Smooth muscle cell (in vitro differentiated cells): ENCODE measurements around the gene ACOT11. TPM values are rescaled to one million over a fixed set of nuclear protein-coding genes. Genes with fewer than 3 reads are reported as not detected.

Experiments
- DNase-seq: peaks from one replicate; lab custom pipeline; 2025; ENCODE audit not compliant: unreplicated experiment; lab: John Stamatoyannopoulos, UW
- H2AFZ ChIP-seq: fragments of 200-600 bp; sonication (generic); 2 replicates; pipeline ENCODE4 v1.6.0; 2016; ENCODE audit warnings: antibody characterized with exemption, low read depth, mild to moderate bottlenecking
- H3F3A ChIP-seq: fragments of 200-600 bp; sonication (generic); 2 replicates; pipeline ENCODE4 v1.6.0; 2017; ENCODE audit warnings: antibody characterized with exemption, low read depth
- H3K27ac ChIP-seq: fragments of 200-600 bp; sonication (generic); 2 replicates; pipeline ENCODE4 v1.5.1; 2016; ENCODE audit warnings: low read depth, mild to moderate bottlenecking
- H3K27me3 ChIP-seq: fragments of 200-600 bp; sonication (generic); 2 replicates; pipeline ENCODE4 v1.6.1; 2016; ENCODE audit warnings: low read depth, mild to moderate bottlenecking
- H3K36me3 ChIP-seq: fragments of 200-600 bp; sonication (generic); 2 replicates; pipeline ENCODE4 v1.5.1; 2016; ENCODE audit warnings: low read depth
- H3K4me1 ChIP-seq: fragments of 200-600 bp; sonication (generic); 2 replicates; pipeline ENCODE4 v1.5.1; 2016; ENCODE audit warnings: low read depth
- H3K4me2 ChIP-seq: fragments of 200-600 bp; sonication (generic); 2 replicates; pipeline ENCODE4 v1.6.0; 2016; ENCODE audit warnings: mild to moderate bottlenecking
- H3K4me3 ChIP-seq: fragments of 200-600 bp; sonication (generic); 2 replicates; pipeline ENCODE4 v1.5.1; 2016; ENCODE audit warnings: mild to moderate bottlenecking
- H3K79me2 ChIP-seq: fragments of 200-600 bp; sonication (generic); 2 replicates; pipeline ENCODE4 v1.6.0; 2016; ENCODE audit warnings: low read depth, mild to moderate bottlenecking
- H3K9ac ChIP-seq: fragments of 200-600 bp; sonication (generic); 2 replicates; pipeline ENCODE4 v1.6.0; 2016; ENCODE audit warnings: low read depth
- H3K9me3 ChIP-seq: fragments of 200-600 bp; sonication (generic); replicated peaks from 2 replicates; pipeline ENCODE4 v1.5.1; 2016; ENCODE audit warnings: low read depth
- H4K20me1 ChIP-seq: fragments of 200-600 bp; sonication (generic); 2 replicates; pipeline ENCODE4 v1.6.0; 2016; ENCODE audit warnings: low read depth
- WGBS: methylation state at CpG from one replicate; pipeline ENCODE4 v1.1.7; 2016; ENCODE audit warnings: low lambda C conversion rate; 5-methylcytosine and 5-hydroxymethylcytosine counted together
- polyA plus RNA-seq: library from polyadenylated mRNA; unstranded; fragments of >200 nt; fragmentation: Nextera tagmentation; extraction: Ambion mirVana; gene quantifications from 2 replicates; pipeline ENCODE4 v1.2.1, GENCODE V29; 2016
- total RNA-seq: library from RNA; depleted of rRNA; stranded (reverse); fragments of >200 nt; gene quantifications from 2 replicates; pipeline ENCODE4 v1.2.3, GENCODE V29; 2014
- TF ChIP-seq, protein P1 (sequence below): fragments of 200-600 bp; sonication (generic); IDR thresholded peaks from 2 replicates; pipeline ENCODE4 v1.5.1; 2017; ENCODE audit warnings: borderline replicate concordance, mild to moderate bottlenecking, antibody characterized with exemption; ENCODE audit not compliant: insufficient read depth, poor library complexity, severe bottlenecking

ACOT11 gene
- total and polyA plus RNA-seq, 2 experiments from 2014 or later, result 1.6 to 4.8 TPM

DNA sequence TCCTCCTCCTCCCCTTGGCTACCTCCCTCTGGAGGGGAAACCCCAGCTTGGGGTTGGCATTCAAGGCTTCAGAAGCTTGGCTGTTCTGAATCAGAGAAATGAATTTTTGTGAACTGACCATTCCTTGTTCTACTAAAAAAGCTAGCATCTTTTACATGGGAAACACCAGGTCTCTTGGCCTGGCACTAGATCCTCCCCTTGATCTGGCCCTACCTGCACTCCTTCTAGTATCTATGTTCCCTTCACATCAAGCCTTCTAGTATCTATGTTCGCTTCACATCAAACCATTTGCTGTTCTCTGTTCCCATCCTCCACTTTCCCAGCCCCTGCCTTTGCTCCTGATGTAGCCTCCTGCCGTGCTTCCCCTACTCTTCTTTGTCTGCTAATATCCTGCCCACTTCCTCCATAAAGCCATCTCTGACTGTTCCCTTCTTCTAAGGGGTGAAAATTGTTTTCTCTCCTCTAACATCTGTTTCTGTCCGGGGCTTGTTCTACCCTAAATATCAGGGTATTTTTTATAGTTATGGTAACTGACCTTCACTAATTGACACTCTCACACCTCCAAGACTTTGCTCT is 49.5 kb downstream of the ACOT11 start:
- Histone ChIP-seq H3K4me1 (no peaks in the 10 kb centered on the region), H3K27ac (no peak overlapping the region), H4K20me1 (no peaks in the 10 kb centered on the region), H3F3A (no peaks in the 10 kb centered on the region), H3K9ac (no peak overlapping the region), H2AFZ (no peak overlapping the region), H3K27me3 (no peaks in the 10 kb centered on the region), H3K4me3 (no peak overlapping the region), H3K36me3 (no peaks in the 10 kb centered on the region), H3K79me2 (no peaks in the 10 kb centered on the region), H3K9me3 (no peaks in the 10 kb centered on the region), H3K4me2 (no peak overlapping the region)
- 84% methylated on average over 3 of the region's 3 CpGs for WGBS
- TF ChIP-seq, protein P1, sequence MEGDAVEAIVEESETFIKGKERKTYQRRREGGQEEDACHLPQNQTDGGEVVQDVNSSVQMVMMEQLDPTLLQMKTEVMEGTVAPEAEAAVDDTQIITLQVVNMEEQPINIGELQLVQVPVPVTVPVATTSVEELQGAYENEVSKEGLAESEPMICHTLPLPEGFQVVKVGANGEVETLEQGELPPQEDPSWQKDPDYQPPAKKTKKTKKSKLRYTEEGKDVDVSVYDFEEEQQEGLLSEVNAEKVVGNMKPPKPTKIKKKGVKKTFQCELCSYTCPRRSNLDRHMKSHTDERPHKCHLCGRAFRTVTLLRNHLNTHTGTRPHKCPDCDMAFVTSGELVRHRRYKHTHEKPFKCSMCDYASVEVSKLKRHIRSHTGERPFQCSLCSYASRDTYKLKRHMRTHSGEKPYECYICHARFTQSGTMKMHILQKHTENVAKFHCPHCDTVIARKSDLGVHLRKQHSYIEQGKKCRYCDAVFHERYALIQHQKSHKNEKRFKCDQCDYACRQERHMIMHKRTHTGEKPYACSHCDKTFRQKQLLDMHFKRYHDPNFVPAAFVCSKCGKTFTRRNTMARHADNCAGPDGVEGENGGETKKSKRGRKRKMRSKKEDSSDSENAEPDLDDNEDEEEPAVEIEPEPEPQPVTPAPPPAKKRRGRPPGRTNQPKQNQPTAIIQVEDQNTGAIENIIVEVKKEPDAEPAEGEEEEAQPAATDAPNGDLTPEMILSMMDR, result no peak
- DNase-seq, result no peak

GRCh38 chr1:54599211-54599823 is 51.3 kb downstream of the ACOT11 start:
- DNase-seq, result no peak
- TF ChIP-seq, protein P1, result no peak
- no peaks in the 10 kb centered on the region for H3K9me3 ChIP-seq
- H3K79me2 ChIP-seq, result no peaks in the 10 kb centered on the region
- no peak overlapping the region for H3K4me3 ChIP-seq
- H3K4me2 ChIP-seq, result no peak overlapping the region
- H2AFZ ChIP-seq, result no peak overlapping the region
- H3K27ac ChIP-seq, result no peak overlapping the region
- no peaks in the 10 kb centered on the region for H3F3A ChIP-seq
- H3K36me3 ChIP-seq, result no peaks in the 10 kb centered on the region
- H3K27me3 ChIP-seq, result no peaks in the 10 kb centered on the region
- no peaks in the 10 kb centered on the region for H3K4me1 ChIP-seq
- no peak overlapping the region for H3K9ac ChIP-seq
- H4K20me1 ChIP-seq, result no peaks in the 10 kb centered on the region
- whole genome bisulfite sequencing, result 96% methylated on average over 13 of the region's 13 CpGs

DNA sequence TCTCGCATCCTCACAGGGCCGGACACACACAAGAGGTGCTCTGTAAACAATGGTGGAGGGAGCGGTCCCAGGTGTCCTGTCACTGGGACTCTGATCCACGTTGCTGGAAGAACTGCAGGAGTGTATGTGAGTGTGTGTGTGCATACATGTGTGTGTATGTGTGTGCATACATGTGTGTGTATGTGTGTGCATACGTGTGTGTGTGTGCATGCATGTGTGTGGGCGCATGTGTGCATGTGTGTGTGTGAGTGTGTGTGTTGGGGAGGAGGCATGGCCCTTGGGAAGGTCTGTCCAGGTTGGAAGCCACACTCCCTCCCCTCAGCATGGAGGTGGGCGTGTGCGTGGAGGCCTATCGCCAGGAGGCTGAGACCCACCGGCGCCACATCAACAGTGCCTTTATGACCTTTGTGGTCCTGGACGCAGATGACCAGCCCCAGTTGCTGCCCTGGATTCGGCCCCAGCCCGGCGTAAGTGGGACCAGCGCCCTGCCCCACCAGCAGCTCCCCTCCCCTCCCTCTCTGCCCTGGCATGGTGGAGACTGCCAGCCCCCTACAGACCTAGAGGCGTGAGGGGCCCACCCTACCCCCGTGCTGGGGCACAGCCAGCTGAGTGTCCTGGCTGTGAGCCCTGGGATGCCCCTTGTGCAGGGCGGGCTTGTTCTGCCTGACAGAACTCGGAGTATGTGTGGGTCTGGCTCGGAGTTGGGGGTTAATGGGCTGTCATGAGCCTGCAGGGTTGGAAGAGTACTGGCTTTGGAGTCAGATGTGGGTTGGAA is 53.1 kb downstream of the ACOT11 start:
- 94% methylated on average over 19 of the region's 21 CpGs for WGBS
- Histone ChIP-seq H3K36me3 (no peaks in the 10 kb centered on the region), H3K9me3 (no peaks in the 10 kb centered on the region), H2AFZ (no peak overlapping the region), H3F3A (no peaks in the 10 kb centered on the region), H4K20me1 (no peaks in the 10 kb centered on the region), H3K4me3 (no peak overlapping the region), H3K27ac (no peak overlapping the region), H3K27me3 (no peaks in the 10 kb centered on the region), H3K4me2 (no peak overlapping the region), H3K79me2 (no peaks in the 10 kb centered on the region), H3K9ac (no peak overlapping the region), H3K4me1 (no peaks in the 10 kb centered on the region)
- TF ChIP-seq, protein P1, result no peak
- DNase-seq, result no peak
